ENCODE data around the gene CPD.
"Not testable (repeated sequence)": the region's sequence is repeated elsewhere in the genome, so short reads cannot be mapped to it uniquely, and the experiment has no call there.

- TF ChIP-seq CTCF (IDR thresholded peaks at IDR 0.05; ENCODE audit: insufficient read depth, low read length, poor library complexity, severe bottlenecking); EZH2phosphoT487 (conservative IDR thresholded peaks at IDR 0.05; ENCODE audit: low read length): not testable (repeated sequence)
Measured at GRCh38 chr17:30343244-30343643, 35.5 kb upstream of the CPD start.
